GM18868 (cell line): ENCODE results near the gene ATIC.

Source experiments
- ATAC-seq: cut with Tn5 transposase; IDR thresholded peaks from one replicate; pipeline ENCODE4 v1.9.1; 2021; ENCODE audit warnings: mild to moderate bottlenecking, moderate library complexity; ENCODE audit not compliant: unreplicated experiment

ATIC gene

GRCh38 chr2:215314896-215315295 is 3.0 kb downstream of the ATIC start:
- no peak for ATAC-seq

GRCh38 chr2:215315301-215315700 is 3.4 kb downstream of the ATIC start:
- no peak for ATAC-seq

GRCh38 chr2:215316336-215316735 is 4.5 kb downstream of the ATIC start:
- no peak for ATAC-seq

- ATAC-seq, result no peak
These were observed 7.6 kb downstream of the ATIC start for GRCh38 chr2:215319500-215319899.

GRCh38 chr2:215320102-215320501 is 8.2 kb downstream of the ATIC start:
- no peak for ATAC-seq

GRCh38 chr2:215320679-215321078 is 8.8 kb downstream of the ATIC start:
- no peak for ATAC-seq

GRCh38 chr2:215324811-215325210 is 13.0 kb downstream of the ATIC start:
- ATAC-seq, result no peak

- ATAC-seq, result no peak
These were observed 16.2 kb downstream of the ATIC start for GRCh38 chr2:215328066-215328465.

- peak; percentile 99 for ATAC-seq
These were observed 21.2 kb downstream of the ATIC start for GRCh38 chr2:215332872-215333595.

GRCh38 chr2:215338883-215339679 is 27.2 kb downstream of the ATIC start:
- ATAC-seq, result no peak

- no peak for ATAC-seq
These were observed 36.0 kb downstream of the ATIC start for GRCh38 chr2:215347878-215348277.

- ATAC-seq, result no peak
These were observed 40.7 kb downstream of the ATIC start for GRCh38 chr2:215352602-215353001.

GRCh38 chr2:215354771-215355695 is 43.2 kb downstream of the ATIC start:
- no peak for ATAC-seq

GRCh38 chr2:215355801-215356200 is 43.9 kb downstream of the ATIC start:
- no peak for ATAC-seq

- no peak for ATAC-seq
These were observed 44.6 kb downstream of the ATIC start for GRCh38 chr2:215356334-215356947.

- ATAC-seq, result no peak
These were observed 45.1 kb downstream of the ATIC start for GRCh38 chr2:215356948-215357461.

- ATAC-seq, result no peak
These were observed 45.8 kb downstream of the ATIC start for GRCh38 chr2:215357660-215358059.

- no peak for ATAC-seq
These were observed 46.5 kb downstream of the ATIC start for GRCh38 chr2:215358312-215358845.

GRCh38 chr2:215358891-215359575 is 47.2 kb downstream of the ATIC start:
- no peak for ATAC-seq

GRCh38 chr2:215359576-215359922 is 47.7 kb downstream of the ATIC start:
- ATAC-seq, result no peak
